ENCODE data around the gene SLC35G3. TPM values are rescaled to one million over a fixed set of nuclear protein-coding genes. Genes with fewer than 3 reads are reported as not detected.

SLC35G3 gene
- total RNA-seq, 2 experiments from 2014 or later: not detected

GRCh38 chr17:35171834-35172233 lies 22.4 kb downstream of the SLC35G3 start:
- Histone ChIP-seq H3K9me3 (ENCODE audit: control insufficient read depth in 1 of 2, insufficient read depth in 1 of 2, low read length in 2 of 2) (no peaks in the 10 kb centered on the region), H3K27ac (ENCODE audit: low read depth in 1 of 2, low read length in 2 of 2) (no peak overlapping the region), H3K4me1 (ENCODE audit: insufficient read depth, low read length) (peaks cover 42% of the 10 kb centered on the region), H3K36me3 (ENCODE audit: insufficient read depth, low read length) (no peaks in the 10 kb centered on the region), H3K27me3 (ENCODE audit: control insufficient read depth in 1 of 2, insufficient read depth in 2 of 2, low read length in 2 of 2) (no peaks in the 10 kb centered on the region), H3K4me3 (ENCODE audit: low read length) (no peak overlapping the region)
- Mint-ChIP-seq H3K27ac (peak overlapping the region; percentile 92), H3K4me3 (peak overlapping the region; percentile 80), H3K36me3 (ENCODE audit: low read depth) (no peaks in the 10 kb centered on the region), H3K4me1 (ENCODE audit: low read depth) (peaks cover 55% of the 10 kb centered on the region), H3K9me3 (no peaks in the 10 kb centered on the region), H3K27me3 (no peaks in the 10 kb centered on the region)
- ATAC-seq (ENCODE audit: poor library complexity) (peak; percentile 80), DNase-seq (peak in 3 of 14 experiments; percentile 63 to 75 (median 67))
- TF ChIP-seq CTCF (IDR thresholded peaks at IDR 0.05): no peak
- ChIA-PET CTCF (interaction anchor here (1.4 to 3.1 kb wide), 2 partner anchors 362 to 368 kb away, joined by 7 to 8 read pairs; no protein-coding TSS in a partner anchor), POLR2A (interaction anchor here (1.0 to 1.8 kb wide), 10 partner anchors 11 to 407 kb away, joined by 3 to 8 read pairs (median 4); partner anchors contain the start of genes PEX12 and SLFN5)
- intact Hi-C loops (cut with DNase I, micrococcal nuclease): loop anchor here (1.0 to 2.0 kb wide), 8 partner anchors 43 to 575 kb away; partner anchors contain the start of gene SLFN11 (in 1 of the 2)

- ChIA-PET POLR2A (interaction anchor here (0.6 to 1.8 kb wide), 11 partner anchors 10 to 407 kb away, joined by 3 to 8 read pairs (median 5); partner anchors contain the start of genes PEX12 and SLFN5), CTCF (interaction anchor here (1.3 to 3.1 kb wide), 5 partner anchors 11 to 368 kb away, joined by 4 to 9 read pairs (median 7); no protein-coding TSS in a partner anchor)
- Histone ChIP-seq H3K36me3 (ENCODE audit: insufficient read depth, low read length) (no peaks in the 10 kb centered on the region), H3K27ac (ENCODE audit: low read depth in 1 of 2, low read length in 2 of 2) (no peak overlapping the region), H3K4me3 (ENCODE audit: low read length) (no peak overlapping the region), H3K27me3 (ENCODE audit: control insufficient read depth in 1 of 2, insufficient read depth in 2 of 2, low read length in 2 of 2) (no peaks in the 10 kb centered on the region), H3K4me1 (ENCODE audit: insufficient read depth, low read length) (peaks cover 40% of the 10 kb centered on the region), H3K9me3 (ENCODE audit: control insufficient read depth in 1 of 2, insufficient read depth in 1 of 2, low read length in 2 of 2) (no peaks in the 10 kb centered on the region)
- H3K27ac Mint-ChIP-seq: peak overlapping the region; percentile 92
- peak in 9 of 14 experiments; percentile 13 to 80 (median 42) for DNase-seq
- peak; percentile 68 for TF ChIP-seq CTCF (IDR thresholded peaks at IDR 0.05)
- H3K36me3 Mint-ChIP-seq (ENCODE audit: low read depth): no peaks in the 10 kb centered on the region
- no peaks in the 10 kb centered on the region for H3K27me3 Mint-ChIP-seq
- intact Hi-C loops (cut with DNase I, micrococcal nuclease): loop anchor here (1.0 to 2.0 kb wide), 6 partner anchors 44 to 576 kb away; no protein-coding TSS in a partner anchor
- H3K4me1 Mint-ChIP-seq (ENCODE audit: low read depth): peaks cover 52% of the 10 kb centered on the region
- no peaks in the 10 kb centered on the region for H3K9me3 Mint-ChIP-seq
- H3K4me3 Mint-ChIP-seq: peak overlapping the region; percentile 80
- ATAC-seq (ENCODE audit: poor library complexity): peak; percentile 79
Observed at GRCh38 chr17:35170968-35171771, 23.0 kb downstream of the SLC35G3 start.

- H3K4me1 ChIP-seq (ENCODE audit: insufficient read depth, low read length): peaks cover 35% of the 10 kb centered on the region
- H3K27ac Mint-ChIP-seq: no peak overlapping the region
- H3K27me3 Mint-ChIP-seq: no peaks in the 10 kb centered on the region
- TF ChIP-seq CTCF (IDR thresholded peaks at IDR 0.05): no peak
- intact Hi-C loops (cut with DNase I, micrococcal nuclease): loop anchor here (2.0 to 10.0 kb wide), 3 partner anchors 45 to 635 kb away; partner anchors contain the start of gene TAF15 (in 1 of the 2)
- ChIA-PET CTCF (interaction anchor here (0.9 to 1.5 kb wide), 5 partner anchors 9 to 363 kb away, joined by 3 to 9 read pairs (median 4); no protein-coding TSS in a partner anchor), POLR2A (interaction anchor here (0.8 to 1.8 kb wide), 4 partner anchors 71 to 368 kb away, joined by 3 to 8 read pairs (median 4); no protein-coding TSS in a partner anchor)
- no peak overlapping the region for H3K4me3 Mint-ChIP-seq
- DNase-seq (no peak), ATAC-seq (ENCODE audit: poor library complexity) (no peak)
- no peak overlapping the region for H3K27ac ChIP-seq (ENCODE audit: low read depth in 1 of 2, low read length in 2 of 2)
- H3K9me3 Mint-ChIP-seq: no peaks in the 10 kb centered on the region
- no peaks in the 10 kb centered on the region for H3K9me3 ChIP-seq (ENCODE audit: control insufficient read depth in 1 of 2, insufficient read depth in 1 of 2, low read length in 2 of 2)
- H3K4me1 Mint-ChIP-seq (ENCODE audit: low read depth): peaks cover 48% of the 10 kb centered on the region
- no peaks in the 10 kb centered on the region for H3K36me3 ChIP-seq (ENCODE audit: insufficient read depth, low read length)
- H3K27me3 ChIP-seq (ENCODE audit: control insufficient read depth in 1 of 2, insufficient read depth in 2 of 2, low read length in 2 of 2): no peaks in the 10 kb centered on the region
- no peaks in the 10 kb centered on the region for H3K36me3 Mint-ChIP-seq (ENCODE audit: low read depth)
- no peak overlapping the region for H3K4me3 ChIP-seq (ENCODE audit: low read length)
Observed at GRCh38 chr17:35169835-35170363, 24.3 kb downstream of the SLC35G3 start.

All from CD4-positive, alpha-beta T cell (primary cell).